Keratinocyte (primary cell): Measurements from ENCODE around the gene OVOL2.

Experiments
- EZH2 ChIP-seq: IDR thresholded peaks from one replicate; pipeline ENCODE4 v1.6.1; 2012; ENCODE audit warnings: inconsistent platforms, mild to moderate bottlenecking, low read length, moderate library complexity
- TF ChIP-seq, protein P1 (sequence below), 3 experiments: IDR thresholded peaks in 1 of 3; conservative IDR thresholded peaks in 1 of 3; optimal IDR thresholded peaks in 1 of 3; 2 replicates in 2 of 3; 3 replicates in 1 of 3; pipeline versions ENCODE3 to v1.5.1; 2011; ENCODE audit warnings: low read length in 3 of 3, mild to moderate bottlenecking in 3 of 3, moderate library complexity in 2 of 3, control low read depth in 1 of 3, inconsistent platforms in 1 of 3; ENCODE audit not compliant: insufficient read depth in 2 of 3; ENCODE audit errors: extremely low read depth in 1 of 3

DNA sequence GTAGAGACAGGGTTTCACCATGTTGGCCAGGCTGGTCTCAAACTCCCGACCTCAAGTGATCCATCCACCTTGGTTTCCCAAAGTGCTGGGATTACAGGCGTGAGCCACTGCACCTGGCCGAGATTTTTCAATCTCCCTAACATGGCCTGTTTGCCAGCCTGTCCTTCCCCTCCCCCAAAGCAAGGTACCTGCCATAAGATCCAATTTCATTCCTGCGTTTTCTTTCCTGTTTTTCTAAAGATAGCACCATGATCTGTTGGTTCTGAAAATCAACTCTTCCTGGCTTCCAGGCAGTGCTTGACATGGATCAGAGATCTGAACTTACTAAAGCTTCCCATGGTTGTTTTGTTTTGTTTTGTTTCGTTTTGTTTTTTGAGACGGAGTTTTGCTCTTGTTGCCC is 81.4 kb downstream of the OVOL2 start:
- TF ChIP-seq, protein P1, sequence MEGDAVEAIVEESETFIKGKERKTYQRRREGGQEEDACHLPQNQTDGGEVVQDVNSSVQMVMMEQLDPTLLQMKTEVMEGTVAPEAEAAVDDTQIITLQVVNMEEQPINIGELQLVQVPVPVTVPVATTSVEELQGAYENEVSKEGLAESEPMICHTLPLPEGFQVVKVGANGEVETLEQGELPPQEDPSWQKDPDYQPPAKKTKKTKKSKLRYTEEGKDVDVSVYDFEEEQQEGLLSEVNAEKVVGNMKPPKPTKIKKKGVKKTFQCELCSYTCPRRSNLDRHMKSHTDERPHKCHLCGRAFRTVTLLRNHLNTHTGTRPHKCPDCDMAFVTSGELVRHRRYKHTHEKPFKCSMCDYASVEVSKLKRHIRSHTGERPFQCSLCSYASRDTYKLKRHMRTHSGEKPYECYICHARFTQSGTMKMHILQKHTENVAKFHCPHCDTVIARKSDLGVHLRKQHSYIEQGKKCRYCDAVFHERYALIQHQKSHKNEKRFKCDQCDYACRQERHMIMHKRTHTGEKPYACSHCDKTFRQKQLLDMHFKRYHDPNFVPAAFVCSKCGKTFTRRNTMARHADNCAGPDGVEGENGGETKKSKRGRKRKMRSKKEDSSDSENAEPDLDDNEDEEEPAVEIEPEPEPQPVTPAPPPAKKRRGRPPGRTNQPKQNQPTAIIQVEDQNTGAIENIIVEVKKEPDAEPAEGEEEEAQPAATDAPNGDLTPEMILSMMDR (optimal IDR thresholded peaks at IDR 0.05 in 1 of 3, IDR thresholded peaks at IDR 0.05 in 1 of 3, conservative IDR thresholded peaks at IDR 0.05 in 1 of 3; ENCODE audit: extremely low read depth in 1 of 3, insufficient read depth in 2 of 3, low read length in 3 of 3): no peak
- TF ChIP-seq EZH2: no peak
